GM21717 (cell line): ENCODE measurements around the gene EPHA7.

Experiments
- ATAC-seq: cut with Tn5 transposase; IDR thresholded peaks from one replicate; pipeline ENCODE4 v1.9.1; 2021; ENCODE audit warnings: mild to moderate bottlenecking, moderate library complexity; ENCODE audit not compliant: unreplicated experiment

Gene EPHA7

GRCh38 chr6:93259332-93259731 is 160.0 kb downstream of the EPHA7 start:
- no peak for ATAC-seq

GRCh38 chr6:93252930-93253329 is 166.4 kb downstream of the EPHA7 start:
- no peak for ATAC-seq

GRCh38 chr6:93248631-93249030 is 170.7 kb downstream of the EPHA7 start:
- no peak for ATAC-seq

- no peak for ATAC-seq
These were observed 176.1 kb downstream of the EPHA7 start for GRCh38 chr6:93243231-93243778.

GRCh38 chr6:93242049-93242448 is 177.3 kb downstream of the EPHA7 start:
- ATAC-seq = no peak

GRCh38 chr6:93238632-93239031 is 180.7 kb downstream of the EPHA7 start:
- ATAC-seq = no peak

- no peak for ATAC-seq
These were observed 183.6 kb downstream of the EPHA7 start for GRCh38 chr6:93235775-93236174.

- ATAC-seq = no peak
These were observed 192.5 kb downstream of the EPHA7 start for GRCh38 chr6:93226822-93227221.

GRCh38 chr6:93222071-93222851 is 197.1 kb downstream of the EPHA7 start:
- no peak for ATAC-seq

- ATAC-seq = no peak
These were observed 199.9 kb downstream of the EPHA7 start for GRCh38 chr6:93219447-93219846.

GRCh38 chr6:93218096-93218495 is 201.3 kb downstream of the EPHA7 start:
- ATAC-seq = no peak

GRCh38 chr6:93213028-93213427 is 206.3 kb downstream of the EPHA7 start:
- no peak for ATAC-seq

GRCh38 chr6:93210908-93211307 is 208.5 kb downstream of the EPHA7 start:
- ATAC-seq = no peak

- ATAC-seq = no peak
These were observed 210.0 kb downstream of the EPHA7 start for GRCh38 chr6:93209358-93209757.

GRCh38 chr6:93196406-93196970 is 222.9 kb downstream of the EPHA7 start:
- ATAC-seq = no peak

- no peak for ATAC-seq
These were observed 224.9 kb downstream of the EPHA7 start for GRCh38 chr6:93194480-93194879.

GRCh38 chr6:93193868-93194267 is 225.5 kb downstream of the EPHA7 start:
- no peak for ATAC-seq
